Endothelial cell of umbilical vein (primary cell): ENCODE measurements around the gene ARL5C. TPM values are rescaled to one million over a fixed set of nuclear protein-coding genes. Genes with fewer than 3 reads are reported as not detected.
A peak's percentile ranks its signal among the peaks of the same experiment; 100 is the strongest.

Experiments
- BruUV-seq: library from RNA; stranded (reverse); fragments of 400-500 nt; replicated peaks from 2 replicates; lab custom pipeline; 2021; lab: Mats Ljungman, UMichigan
- CTCF ChIA-PET: fragments of 300-600, 350-600 bp; sonication (Branson Sonifier 250); formaldehyde crosslinking; loops from one replicate; lab custom pipeline; 2021; ENCODE audit warnings: antibody characterized with exemption, inconsistent platforms; lab: Charles Lee
- POLR2A ChIA-PET: fragments of 300-600, 350-600 bp; sonication (Branson Sonifier 250); formaldehyde crosslinking; loops from one replicate; lab custom pipeline; 2021; ENCODE audit warnings: antibody characterized with exemption, inconsistent platforms; lab: Charles Lee
- DNase-seq: peaks from one replicate; pipeline ENCODE4 v3.0.0-alpha.2; 2011; ENCODE audit warnings: low read depth, low spot score
- FAIRE-seq: peaks from 2 replicates; lab custom pipeline; 2011; peaks lifted over from hg19 to GRCh38; lab: Jason Lieb, UNC
- H2AFZ ChIP-seq: 2 replicates; pipeline ENCODE4 v1.6.0; 2012; ENCODE audit warnings: low read depth, low read length, control low read depth, inconsistent platforms
- H3K27ac ChIP-seq: 2 replicates; pipeline ENCODE4 v1.5.1; 2011; ENCODE audit warnings: low read depth, mild to moderate bottlenecking, control low read depth, low read length, moderate library complexity; ENCODE audit not compliant: insufficient read depth
- H3K27me3 ChIP-seq, 2 experiments: 2 replicates each; pipeline versions ENCODE4 v1.6.0 to v1.6.1; 2011; ENCODE audit warnings: low read length in 2 of 2, mixed read lengths in 1 of 2; ENCODE audit not compliant: control insufficient read depth in 2 of 2, insufficient read depth in 2 of 2
- H3K36me3 ChIP-seq, 2 experiments: 2 replicates in 1 of 2; 3 replicates in 1 of 2; pipeline ENCODE4 v1.5.1; 2011; ENCODE audit warnings: low read length in 2 of 2, mild to moderate bottlenecking in 1 of 2, moderate library complexity in 1 of 2; ENCODE audit not compliant: control insufficient read depth in 2 of 2, insufficient read depth in 2 of 2; ENCODE audit errors: extremely low read depth in 1 of 2
- H3K4me1 ChIP-seq: 3 replicates; pipeline ENCODE4 v1.5.1; 2011; ENCODE audit warnings: mild to moderate bottlenecking, low read length; ENCODE audit not compliant: control insufficient read depth, insufficient read depth; ENCODE audit errors: extremely low read depth
- H3K4me2 ChIP-seq: 2 replicates; pipeline ENCODE4 v1.6.1; 2011; ENCODE audit warnings: low read length, control low read depth, mixed read lengths; ENCODE audit not compliant: insufficient read depth
- H3K4me3 ChIP-seq, 3 experiments: fragments of 200-600 bp in 1 of 3; sonication (generic), shearing (Covaris generic) in 1 of 3; replicated peaks in 1 of 3; 2 replicates each; pipeline ENCODE4 v1.5.1; 2011 to 2016; ENCODE audit warnings: control low read depth in 3 of 3, low read length in 3 of 3, mild to moderate bottlenecking in 2 of 3, inconsistent platforms in 1 of 3, low read depth in 1 of 3, moderate library complexity in 1 of 3; ENCODE audit not compliant: insufficient read depth in 1 of 3
- H3K79me2 ChIP-seq: 2 replicates; pipeline ENCODE4 v1.6.0; 2012; ENCODE audit warnings: low read length, inconsistent platforms; ENCODE audit not compliant: control insufficient read depth, insufficient read depth
- H3K9ac ChIP-seq: replicated peaks from 2 replicates; pipeline ENCODE3; 2011; ENCODE audit warnings: low read length, control low read depth; ENCODE audit not compliant: insufficient read depth; ENCODE audit errors: extremely low read depth
- H3K9me1 ChIP-seq: replicated peaks from 3 replicates; pipeline ENCODE4 v1.6.0; 2011; ENCODE audit warnings: mild to moderate bottlenecking, low read length; ENCODE audit not compliant: control insufficient read depth, insufficient read depth; ENCODE audit errors: extremely low read depth
- H3K9me3 ChIP-seq: replicated peaks from 2 replicates; pipeline ENCODE4 v1.5.1; 2012; ENCODE audit warnings: low read length, inconsistent platforms; ENCODE audit not compliant: control insufficient read depth, insufficient read depth
- H4K20me1 ChIP-seq: replicated peaks from 2 replicates; pipeline ENCODE3; 2011; ENCODE audit warnings: mild to moderate bottlenecking, low read length; ENCODE audit not compliant: control insufficient read depth, insufficient read depth; ENCODE audit errors: extremely low read depth
- CTCF ChIP-seq, 2 donors: IDR thresholded peaks; 1 replicate in 1 of 2; 2 replicates in 1 of 2; pipeline ENCODE4 v1.5.1; 2011; ENCODE audit warnings: low read length in 2 of 2, mild to moderate bottlenecking in 2 of 2, moderate library complexity in 2 of 2, control low read depth in 1 of 2, inconsistent platforms in 1 of 2, low read depth in 1 of 2; ENCODE audit not compliant: insufficient read depth in 1 of 2; ENCODE audit errors: extremely low read depth in 1 of 2
- FOS ChIP-seq: IDR thresholded peaks from 2 replicates; pipeline ENCODE4 v1.6.1; 2011; ENCODE audit warnings: mild to moderate bottlenecking, low read length, moderate library complexity, borderline replicate concordance; ENCODE audit not compliant: insufficient read depth
- MYC ChIP-seq: IDR thresholded peaks from one replicate; pipeline ENCODE4 v1.6.1; 2011; ENCODE audit warnings: mild to moderate bottlenecking, low read depth, low read length
- POLR2AphosphoS5 ChIP-seq: IDR thresholded peaks from 2 replicates; pipeline ENCODE4 v1.6.1; 2012; ENCODE audit warnings: low read depth, mild to moderate bottlenecking, control low read depth, low read length, moderate library complexity; ENCODE audit not compliant: insufficient read depth
- dilution Hi-C: fragments of 300-500 bp; cut with MboI; formaldehyde crosslinking; loops from one replicate; pipeline ENCODE4 v1.15.0; 2019; ENCODE audit warnings: low sequenced_read_pairs; ENCODE audit not compliant: extremely low pct_ligation_motif_present
- intact Hi-C: fragments of 100-400 bp; cut with micrococcal nuclease; formaldehyde crosslinking; loops from one replicate; pipeline ENCODE4 v1.10.0; 2022
- polyA plus RNA-seq, 4 experiments: library from polyadenylated mRNA; depleted of rRNA in 3 of 4; stranded (reverse) in 3 of 4; unstranded in 1 of 4; fragments of >200 nt; gene quantifications; 2 replicates each; pipeline versions ENCODE4 v1.2.1 to v1.2.3, GENCODE V29; 2011 to 2012; ENCODE audit warnings: missing spikeins in 1 of 4
- total RNA-seq: library from RNA; stranded (reverse); gene quantifications from 2 replicates; pipeline ENCODE4 v1.2.3, GENCODE V29; 2021

ARL5C gene
- total and polyA plus RNA-seq, 2 donors (not counting 3 experiments of a cell fraction or from before 2014, with no cell fraction given), result not detected

GRCh38 chr17:39174920-39175694 is 9.1 kb upstream of the ARL5C start:
- H3K9ac ChIP-seq, result no peak overlapping the region
- dilution Hi-C loops (no loop called here), intact Hi-C loops (no loop called here)
- H3K4me1 ChIP-seq, result peaks cover 12% of the 10 kb centered on the region
- H3K4me2 ChIP-seq, result no peak overlapping the region
- peak; percentile 84 for FAIRE-seq
- H3K9me1 ChIP-seq, result no peaks in the 10 kb centered on the region
- H3K9me3 ChIP-seq, result no peaks in the 10 kb centered on the region
- H3K27ac ChIP-seq, result no peak overlapping the region
- peak; percentile 44 for DNase-seq
- H3K79me2 ChIP-seq, result no peaks in the 10 kb centered on the region
- POLR2A ChIA-PET, result no interaction called here
- no peak overlapping the region for H3K4me3 ChIP-seq
- no peaks in the 10 kb centered on the region for H4K20me1 ChIP-seq
- CTCF ChIA-PET, result interaction anchor here (0.5 to 11.0 kb wide), 38 partner anchors 8 to 448 kb away, joined by 3 to 130 read pairs (median 4); partner anchors contain the start of genes ARL5C, CACNB1, FBXO47 and LASP1NB
- TF ChIP-seq MYC, result no peak
- peak; percentile 67 to 91 for TF ChIP-seq CTCF (IDR thresholded peaks at IDR 0.05; ENCODE audit: extremely low read depth in 1 of 2, insufficient read depth in 1 of 2, low read depth in 1 of 2, low read length in 2 of 2)
- no peak for TF ChIP-seq POLR2AphosphoS5
- TF ChIP-seq FOS, result no peak
- H3K36me3 ChIP-seq, result peaks cover 5 to 6% of the 10 kb centered on the region in 2 experiments
- BruUV-seq, result no TSS peak
- H2AFZ ChIP-seq, result no peak overlapping the region
- no peaks in the 10 kb centered on the region for H3K27me3 ChIP-seq
